Muscle of leg (tissue), 11 donors: ENCODE results near the gene CCDC148. TPM values are rescaled to one million over a fixed set of nuclear protein-coding genes. Genes with fewer than 3 reads are reported as not detected.

Experiments used
- DNase-seq: peaks from one replicate; pipeline ENCODE4 v3.0.0; 2013
- H3K27ac ChIP-seq: one replicate; pipeline ENCODE4 v1.5.1; 2013; ENCODE audit warnings: mild to moderate bottlenecking, low read length, control low read depth
- H3K27me3 ChIP-seq: one replicate; pipeline ENCODE4 v1.6.1; 2013; ENCODE audit warnings: low read length; ENCODE audit not compliant: control insufficient read depth, insufficient read depth
- H3K36me3 ChIP-seq: one replicate; pipeline ENCODE4 v1.6.1; 2013; ENCODE audit warnings: low read length; ENCODE audit not compliant: control insufficient read depth, insufficient read depth
- H3K4me1 ChIP-seq: one replicate; pipeline ENCODE4 v1.6.1; 2013; ENCODE audit warnings: low read length; ENCODE audit not compliant: control insufficient read depth, insufficient read depth
- H3K4me3 ChIP-seq: one replicate; pipeline ENCODE4 v1.5.1; 2013; ENCODE audit warnings: low read length, control low read depth
- H3K9me3 ChIP-seq: replicated peaks from 2 replicates; pipeline ENCODE4 v1.6.1; 2013; ENCODE audit warnings: low read depth, low read length; ENCODE audit not compliant: control insufficient read depth
- WGBS: methylation state at CpG from one replicate; pipeline ENCODE4 v1.1.5; 2013; ENCODE audit warnings: missing lambda C conversion rate; ENCODE audit not compliant: insufficient coverage; 5-methylcytosine and 5-hydroxymethylcytosine counted together
- polyA plus RNA-seq, 8 donors: library from polyadenylated mRNA; unstranded; fragments of 120-200 nt; gene quantifications; one replicate each; pipeline versions ENCODE4 v1.2.1 to v1.2.3, GENCODE V29; 2013; ENCODE audit warnings: inconsistent platforms in 1 of 8, low replicate concordance in 1 of 8; ENCODE audit not compliant: insufficient read length in 8 of 8, insufficient read depth in 1 of 8
- total RNA-seq: library from RNA; stranded (reverse); fragments of 120-200 nt; gene quantifications from one replicate; pipeline ENCODE4 v1.2.4, GENCODE V29; 2013

The CCDC148 gene
- total and polyA plus RNA-seq, 9 donors, result 0.24 to 1.2 (median 0.36) TPM

DNA sequence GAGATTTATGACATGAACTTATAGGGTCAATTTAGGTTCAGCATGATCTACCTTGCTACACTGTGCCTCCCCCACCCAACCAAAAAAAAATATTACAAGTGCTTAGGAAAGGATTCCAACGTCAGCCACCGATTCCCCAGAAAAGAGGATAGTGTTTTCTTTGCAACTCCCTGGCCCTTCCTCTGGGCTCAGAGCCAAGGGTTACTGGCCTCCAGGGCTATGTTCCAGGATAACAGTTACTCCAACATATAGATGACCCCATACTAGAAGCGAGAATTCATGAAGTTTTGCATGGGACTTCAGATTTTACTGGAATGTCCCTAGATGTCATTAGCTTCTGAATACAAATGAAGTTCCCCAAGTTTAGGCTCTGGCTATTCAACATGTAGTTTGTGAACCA, 182.8 kb downstream of the CCDC148 start:
- DNase-seq, result peak; percentile 15
- WGBS, result 8% methylated on average over 2 of the region's 3 CpGs
- Histone ChIP-seq H3K27me3 (no peaks in the 10 kb centered on the region), H3K9me3 (no peaks in the 10 kb centered on the region), H3K36me3 (no peaks in the 10 kb centered on the region), H3K4me1 (no peaks in the 10 kb centered on the region), H3K4me3 (no peak overlapping the region), H3K27ac (no peak overlapping the region)

- no peaks in the 10 kb centered on the region for H3K9me3 ChIP-seq
- DNase-seq, result peak; percentile 34
- no peaks in the 10 kb centered on the region for H3K4me1 ChIP-seq
- H3K36me3 ChIP-seq, result no peaks in the 10 kb centered on the region
- whole genome bisulfite sequencing, result no CpG with 5 or more reads among the region's 3 CpGs
- H3K27me3 ChIP-seq, result no peaks in the 10 kb centered on the region
- no peak overlapping the region for H3K27ac ChIP-seq
- H3K4me3 ChIP-seq, result no peak overlapping the region
These were observed 186.0 kb downstream of the CCDC148 start for GRCh38 chr2:158270536-158270935.

DNA sequence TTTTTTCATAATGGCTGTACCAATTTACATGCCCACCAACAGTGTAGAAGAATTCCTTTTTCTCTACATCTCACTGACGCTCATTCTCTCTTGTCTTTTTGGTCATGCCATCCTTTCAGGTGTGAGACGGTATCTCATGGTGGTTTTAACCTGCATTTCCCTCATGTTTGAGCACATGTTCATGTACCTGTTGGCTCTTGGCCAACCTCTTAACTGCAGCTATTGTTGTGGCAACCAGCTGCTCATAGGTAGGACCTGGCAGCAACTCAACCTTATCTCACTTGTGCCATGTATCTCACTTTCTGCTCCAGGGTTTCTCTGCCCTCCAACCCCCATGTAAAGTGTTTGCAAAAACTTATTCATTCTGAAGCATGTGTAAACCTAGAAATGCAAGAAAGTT, 187.4 kb downstream of the CCDC148 start:
- no peak for DNase-seq
- Histone ChIP-seq H3K4me1 (no peaks in the 10 kb centered on the region), H3K4me3 (no peak overlapping the region), H3K36me3 (no peaks in the 10 kb centered on the region), H3K27ac (no peak overlapping the region), H3K9me3 (no peaks in the 10 kb centered on the region), H3K27me3 (no peaks in the 10 kb centered on the region)
- WGBS, result 100% methylated on average over 2 of the region's 2 CpGs

GRCh38 chr2:158266111-158266510, 190.4 kb downstream of the CCDC148 start:
- WGBS, result 60% methylated on average over 2 of the region's 2 CpGs
- H3K27ac ChIP-seq, result no peak overlapping the region
- H3K9me3 ChIP-seq, result no peaks in the 10 kb centered on the region
- no peaks in the 10 kb centered on the region for H3K36me3 ChIP-seq
- H3K4me1 ChIP-seq, result no peaks in the 10 kb centered on the region
- H3K4me3 ChIP-seq, result no peak overlapping the region
- peak; percentile 11 for DNase-seq
- H3K27me3 ChIP-seq, result no peaks in the 10 kb centered on the region

- Histone ChIP-seq H3K27me3 (no peaks in the 10 kb centered on the region), H3K36me3 (no peaks in the 10 kb centered on the region), H3K4me3 (no peak overlapping the region), H3K27ac (no peak overlapping the region), H3K4me1 (no peaks in the 10 kb centered on the region), H3K9me3 (no peaks in the 10 kb centered on the region)
- WGBS, result no CpG with 5 or more reads among the region's 2 CpGs
- DNase-seq, result peak; percentile 40
These were observed 201.3 kb downstream of the CCDC148 start for GRCh38 chr2:158255257-158255656.

- H3K27ac ChIP-seq, result no peak overlapping the region
- H3K4me1 ChIP-seq, result no peaks in the 10 kb centered on the region
- H3K27me3 ChIP-seq, result no peaks in the 10 kb centered on the region
- H3K36me3 ChIP-seq, result no peaks in the 10 kb centered on the region
- no peaks in the 10 kb centered on the region for H3K9me3 ChIP-seq
- H3K4me3 ChIP-seq, result no peak overlapping the region
- no peak for DNase-seq
- no CpG with 5 or more reads among the region's 1 CpG for WGBS
These were observed 203.4 kb downstream of the CCDC148 start for GRCh38 chr2:158253170-158253569.

GRCh38 chr2:158251356-158251755, 205.2 kb downstream of the CCDC148 start:
- WGBS, result no CpG with 5 or more reads among the region's 3 CpGs
- no peak overlapping the region for H3K4me3 ChIP-seq
- no peaks in the 10 kb centered on the region for H3K4me1 ChIP-seq
- no peaks in the 10 kb centered on the region for H3K36me3 ChIP-seq
- no peaks in the 10 kb centered on the region for H3K9me3 ChIP-seq
- no peak for DNase-seq
- H3K27ac ChIP-seq, result no peak overlapping the region
- H3K27me3 ChIP-seq, result no peaks in the 10 kb centered on the region

- Histone ChIP-seq H3K36me3 (no peaks in the 10 kb centered on the region), H3K9me3 (no peaks in the 10 kb centered on the region), H3K27me3 (no peaks in the 10 kb centered on the region), H3K4me3 (no peak overlapping the region), H3K4me1 (no peaks in the 10 kb centered on the region), H3K27ac (no peak overlapping the region)
- 100% methylated on average over 2 of the region's 4 CpGs for WGBS
- no peak for DNase-seq
These were observed 213.2 kb downstream of the CCDC148 start for GRCh38 chr2:158243392-158243791.

GRCh38 chr2:158242280-158242679, 214.3 kb downstream of the CCDC148 start:
- WGBS, result 55% methylated on average over 2 of the region's 2 CpGs
- Histone ChIP-seq H3K4me1 (no peaks in the 10 kb centered on the region), H3K27ac (no peak overlapping the region), H3K36me3 (no peaks in the 10 kb centered on the region), H3K9me3 (no peaks in the 10 kb centered on the region), H3K27me3 (no peaks in the 10 kb centered on the region), H3K4me3 (no peak overlapping the region)
- DNase-seq, result no peak

- H3K4me1 ChIP-seq, result no peaks in the 10 kb centered on the region
- no peak overlapping the region for H3K4me3 ChIP-seq
- no peak overlapping the region for H3K27ac ChIP-seq
- no peaks in the 10 kb centered on the region for H3K9me3 ChIP-seq
- no CpG with 5 or more reads among the region's 2 CpGs for WGBS
- no peaks in the 10 kb centered on the region for H3K27me3 ChIP-seq
- DNase-seq, result no peak
- H3K36me3 ChIP-seq, result no peaks in the 10 kb centered on the region
These were observed 215.6 kb downstream of the CCDC148 start for GRCh38 chr2:158240975-158241374.

- no CpG with 5 or more reads among the region's 2 CpGs for WGBS
- H3K27me3 ChIP-seq, result no peaks in the 10 kb centered on the region
- H3K4me1 ChIP-seq, result no peaks in the 10 kb centered on the region
These were observed 217.3 kb downstream of the CCDC148 start for GRCh38 chr2:158239271-158239670.

More at GRCh38 chr2:158239271-158239670, 217.3 kb downstream of the CCDC148 start:
- H3K4me3 ChIP-seq, result no peak overlapping the region
- H3K27ac ChIP-seq, result no peak overlapping the region
- no peaks in the 10 kb centered on the region for H3K36me3 ChIP-seq
- DNase-seq, result no peak
- H3K9me3 ChIP-seq, result no peaks in the 10 kb centered on the region
